ENCODE results near the gene PPP2R2B.

PPP2R2B gene

DNA sequence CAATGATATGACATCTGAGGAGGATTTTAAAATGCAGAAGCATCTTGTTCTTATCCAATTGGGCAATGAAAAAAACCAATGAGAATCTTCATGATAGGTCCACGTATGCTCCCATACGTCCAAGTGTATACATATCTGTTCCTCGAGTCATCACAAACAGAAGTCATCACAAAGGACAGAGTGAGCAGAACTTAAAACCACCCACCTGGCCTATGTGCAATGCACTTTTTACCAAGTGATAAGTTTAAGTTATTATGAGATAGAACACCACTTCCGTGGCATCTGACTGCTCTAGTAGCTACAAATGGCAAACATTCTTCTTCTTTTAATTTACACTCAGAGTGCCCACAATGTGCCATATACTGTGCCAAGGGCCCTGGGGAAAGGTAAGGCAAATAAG is 82.4 kb downstream of the PPP2R2B start:
- Histone ChIP-seq H3K27ac (ENCODE audit: low read depth, low read length) (no peak overlapping the region), H3K4me3 (ENCODE audit: low read depth, low read length) (no peak overlapping the region), H4K8ac (ENCODE audit: low read depth, low read length) (no peak overlapping the region), H3K4me1 (ENCODE audit: control insufficient read depth in 1 of 2, insufficient read depth in 2 of 2, low read length in 2 of 2) (no peaks in the 10 kb centered on the region), H3K18ac (ENCODE audit: low read length) (no peak overlapping the region), H3K27me3 (ENCODE audit: insufficient read depth, low read length) (no peaks in the 10 kb centered on the region), H3K4ac (ENCODE audit: low read depth, low read length) (no peak overlapping the region), H3K23ac (ENCODE audit: low read length) (no peak overlapping the region), H2BK120ac (ENCODE audit: insufficient read depth, low read length, poor library complexity) (no peak overlapping the region), H2BK12ac (ENCODE audit: low read length) (no peak overlapping the region), H3K79me1 (ENCODE audit: low read length) (no peaks in the 10 kb centered on the region), H2AK5ac (ENCODE audit: low read length) (no peak overlapping the region), H3K36me3 (ENCODE audit: control insufficient read depth in 1 of 2, insufficient read depth in 2 of 2, low read length in 2 of 2) (no peaks in the 10 kb centered on the region), H3K4me2 (ENCODE audit: low read length) (no peak overlapping the region), H3K14ac (ENCODE audit: low read length) (no peak overlapping the region), H2BK5ac (ENCODE audit: low read depth, low read length, poor library complexity) (no peak overlapping the region), H4K12ac (ENCODE audit: low read depth, low read length) (no peak overlapping the region), H2AFZ (ENCODE audit: insufficient read depth, low read length, poor library complexity) (no peak overlapping the region), H4K91ac (ENCODE audit: low read depth, low read length) (no peak overlapping the region), H3K9ac (ENCODE audit: low read length) (no peak overlapping the region), H3K9me3 (ENCODE audit: insufficient read depth, low read depth, low read length) (no peaks in the 10 kb centered on the region), H3K79me2 (ENCODE audit: control insufficient read depth, insufficient read depth, low read length, poor library complexity) (no peaks in the 10 kb centered on the region)
- WGBS (ENCODE audit: extremely low coverage, insufficient coverage, insufficient read length) = no CpG with 5 or more reads among the region's 4 CpGs
- DNase-seq = no peak

DNA sequence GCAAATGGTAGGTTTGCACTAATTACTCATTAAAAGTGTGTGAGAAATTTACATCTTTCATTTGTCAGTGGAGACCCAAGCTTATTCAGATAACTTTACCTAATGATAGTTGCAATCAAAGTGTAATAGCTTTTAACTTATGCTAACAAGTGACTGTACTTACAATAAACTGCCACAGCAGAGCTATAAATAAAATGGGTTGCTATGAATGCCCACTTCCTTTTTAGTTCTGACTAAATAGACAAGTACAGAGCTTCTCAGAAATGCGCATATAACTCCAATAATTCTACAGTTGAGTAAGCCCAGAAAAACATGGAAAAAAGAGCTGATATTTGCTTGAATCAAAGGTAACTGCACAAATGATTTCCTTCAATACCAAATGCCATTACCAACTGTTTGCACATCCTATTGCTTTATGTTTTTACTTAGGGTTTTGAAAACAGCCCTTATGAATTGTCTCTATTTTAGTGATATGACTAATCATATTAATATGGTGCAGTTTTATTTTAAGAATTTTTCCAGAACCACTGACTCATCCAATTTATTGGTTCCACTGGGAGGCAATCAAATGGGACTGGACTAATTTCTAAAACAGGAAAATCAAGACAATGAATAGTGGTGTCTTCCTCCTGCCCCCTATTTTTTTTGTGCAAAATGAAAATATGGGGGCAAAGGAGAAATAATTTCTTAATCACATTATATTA is 84.1 kb downstream of the PPP2R2B start:
- Histone ChIP-seq H3K14ac (ENCODE audit: low read length) (no peak overlapping the region), H3K27me3 (ENCODE audit: insufficient read depth, low read length) (no peaks in the 10 kb centered on the region), H4K91ac (ENCODE audit: low read depth, low read length) (no peak overlapping the region), H2BK12ac (ENCODE audit: low read length) (no peak overlapping the region), H3K27ac (ENCODE audit: low read depth, low read length) (no peak overlapping the region), H4K8ac (ENCODE audit: low read depth, low read length) (no peak overlapping the region), H3K4ac (ENCODE audit: low read depth, low read length) (no peak overlapping the region), H3K79me1 (ENCODE audit: low read length) (no peaks in the 10 kb centered on the region), H3K9ac (ENCODE audit: low read length) (no peak overlapping the region), H3K79me2 (ENCODE audit: control insufficient read depth, insufficient read depth, low read length, poor library complexity) (no peaks in the 10 kb centered on the region), H3K36me3 (ENCODE audit: control insufficient read depth in 1 of 2, insufficient read depth in 2 of 2, low read length in 2 of 2) (no peaks in the 10 kb centered on the region), H3K9me3 (ENCODE audit: insufficient read depth, low read depth, low read length) (no peaks in the 10 kb centered on the region), H3K4me3 (ENCODE audit: low read depth, low read length) (no peak overlapping the region), H2AK5ac (ENCODE audit: low read length) (no peak overlapping the region), H3K23ac (ENCODE audit: low read length) (no peak overlapping the region), H3K4me1 (ENCODE audit: control insufficient read depth in 1 of 2, insufficient read depth in 2 of 2, low read length in 2 of 2) (no peaks in the 10 kb centered on the region), H2BK120ac (ENCODE audit: insufficient read depth, low read length, poor library complexity) (no peak overlapping the region), H4K12ac (ENCODE audit: low read depth, low read length) (no peak overlapping the region), H2BK5ac (ENCODE audit: low read depth, low read length, poor library complexity) (no peak overlapping the region), H3K4me2 (ENCODE audit: low read length) (no peak overlapping the region), H3K18ac (ENCODE audit: low read length) (no peak overlapping the region), H2AFZ (ENCODE audit: insufficient read depth, low read length, poor library complexity) (no peak overlapping the region)
- no peak for DNase-seq
- no CpG with 5 or more reads among the region's 1 CpG for WGBS (ENCODE audit: extremely low coverage, insufficient coverage, insufficient read length)

DNA sequence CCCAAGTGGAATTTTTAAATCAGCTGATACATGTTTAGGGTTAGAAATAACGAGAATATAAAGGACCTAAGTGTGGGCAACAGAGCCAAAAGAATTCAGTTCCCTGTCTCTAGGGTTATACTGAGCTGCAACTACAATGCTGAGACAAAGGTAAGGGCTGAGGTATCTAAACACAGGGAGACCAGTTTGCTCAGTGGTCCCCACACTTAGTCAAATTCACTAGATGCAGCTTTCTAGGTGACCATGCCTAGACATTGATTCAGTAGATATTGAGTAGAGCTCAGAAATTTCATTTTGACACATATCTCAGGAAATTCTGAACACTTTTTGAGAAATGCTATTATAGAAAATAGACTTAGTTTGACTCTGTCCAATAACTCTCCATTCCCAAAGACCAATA is 84.8 kb downstream of the PPP2R2B start:
- Histone ChIP-seq H3K27me3 (ENCODE audit: insufficient read depth, low read length) (no peaks in the 10 kb centered on the region), H2BK120ac (ENCODE audit: insufficient read depth, low read length, poor library complexity) (no peak overlapping the region), H2AFZ (ENCODE audit: insufficient read depth, low read length, poor library complexity) (no peak overlapping the region), H2BK12ac (ENCODE audit: low read length) (no peak overlapping the region), H2BK5ac (ENCODE audit: low read depth, low read length, poor library complexity) (no peak overlapping the region), H4K12ac (ENCODE audit: low read depth, low read length) (no peak overlapping the region), H3K79me2 (ENCODE audit: control insufficient read depth, insufficient read depth, low read length, poor library complexity) (no peaks in the 10 kb centered on the region), H3K4me1 (ENCODE audit: control insufficient read depth in 1 of 2, insufficient read depth in 2 of 2, low read length in 2 of 2) (no peaks in the 10 kb centered on the region), H3K18ac (ENCODE audit: low read length) (no peak overlapping the region), H3K79me1 (ENCODE audit: low read length) (no peaks in the 10 kb centered on the region), H2AK5ac (ENCODE audit: low read length) (no peak overlapping the region), H3K4me2 (ENCODE audit: low read length) (no peak overlapping the region), H3K23ac (ENCODE audit: low read length) (no peak overlapping the region), H3K4ac (ENCODE audit: low read depth, low read length) (no peak overlapping the region), H3K9ac (ENCODE audit: low read length) (no peak overlapping the region), H3K4me3 (ENCODE audit: low read depth, low read length) (no peak overlapping the region), H4K91ac (ENCODE audit: low read depth, low read length) (no peak overlapping the region), H4K8ac (ENCODE audit: low read depth, low read length) (no peak overlapping the region), H3K9me3 (ENCODE audit: insufficient read depth, low read depth, low read length) (no peaks in the 10 kb centered on the region), H3K27ac (ENCODE audit: low read depth, low read length) (no peak overlapping the region), H3K14ac (ENCODE audit: low read length) (no peak overlapping the region), H3K36me3 (ENCODE audit: control insufficient read depth in 1 of 2, insufficient read depth in 2 of 2, low read length in 2 of 2) (no peaks in the 10 kb centered on the region)
- no CpG with 5 or more reads among the region's 1 CpG for WGBS (ENCODE audit: extremely low coverage, insufficient coverage, insufficient read length)
- DNase-seq = no peak

DNA sequence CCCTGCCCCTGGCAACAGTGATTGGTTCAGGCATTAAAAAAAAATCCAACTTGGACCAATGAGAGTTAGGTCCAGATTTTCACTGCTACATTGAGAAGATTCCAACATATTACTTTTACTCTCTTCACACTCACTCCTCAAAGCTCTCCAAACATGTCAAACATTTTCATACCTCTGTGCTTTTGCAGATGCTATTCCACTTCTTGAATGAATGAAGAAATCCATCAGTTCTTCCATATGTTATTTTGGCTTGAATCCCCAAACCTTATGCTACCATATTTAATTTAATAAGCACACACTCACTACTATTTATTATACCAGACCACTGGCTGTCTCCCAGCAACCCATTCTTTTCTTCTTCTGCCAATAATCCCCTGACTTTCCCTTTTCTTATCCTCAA is 87.1 kb downstream of the PPP2R2B start:
- no peak overlapping the region for H2BK120ac ChIP-seq (ENCODE audit: insufficient read depth, low read length, poor library complexity)
- no peak overlapping the region for H3K4me2 ChIP-seq (ENCODE audit: low read length)
- no peaks in the 10 kb centered on the region for H3K27me3 ChIP-seq (ENCODE audit: insufficient read depth, low read length)
- no peak overlapping the region for H4K91ac ChIP-seq (ENCODE audit: low read depth, low read length)
- no peaks in the 10 kb centered on the region for H3K9me3 ChIP-seq (ENCODE audit: insufficient read depth, low read depth, low read length)
- no peak overlapping the region for H3K9ac ChIP-seq (ENCODE audit: low read length)
- no peak overlapping the region for H3K4me3 ChIP-seq (ENCODE audit: low read depth, low read length)
- no peak overlapping the region for H3K23ac ChIP-seq (ENCODE audit: low read length)
- H3K4ac ChIP-seq (ENCODE audit: low read depth, low read length) = no peak overlapping the region
- no peak overlapping the region for H4K12ac ChIP-seq (ENCODE audit: low read depth, low read length)
- no peak overlapping the region for H2BK12ac ChIP-seq (ENCODE audit: low read length)
- H2AK5ac ChIP-seq (ENCODE audit: low read length) = no peak overlapping the region
- H3K18ac ChIP-seq (ENCODE audit: low read length) = no peak overlapping the region
- H3K4me1 ChIP-seq (ENCODE audit: control insufficient read depth in 1 of 2, insufficient read depth in 2 of 2, low read length in 2 of 2) = no peaks in the 10 kb centered on the region
- H3K79me2 ChIP-seq (ENCODE audit: control insufficient read depth, insufficient read depth, low read length, poor library complexity) = no peaks in the 10 kb centered on the region
- H3K14ac ChIP-seq (ENCODE audit: low read length) = no peak overlapping the region
- H3K27ac ChIP-seq (ENCODE audit: low read depth, low read length) = no peak overlapping the region
- H2AFZ ChIP-seq (ENCODE audit: insufficient read depth, low read length, poor library complexity) = no peak overlapping the region
- no peaks in the 10 kb centered on the region for H3K79me1 ChIP-seq (ENCODE audit: low read length)
- H4K8ac ChIP-seq (ENCODE audit: low read depth, low read length) = no peak overlapping the region
- no peak for DNase-seq
- no peak overlapping the region for H2BK5ac ChIP-seq (ENCODE audit: low read depth, low read length, poor library complexity)
- H3K36me3 ChIP-seq (ENCODE audit: control insufficient read depth in 1 of 2, insufficient read depth in 2 of 2, low read length in 2 of 2) = no peaks in the 10 kb centered on the region

All from trophoblast cell (in vitro differentiated cells and primary cell).